Body of pancreas (tissue), 4 donors: Measurements from ENCODE around the gene PLXNB2. TPM values are rescaled to one million over a fixed set of nuclear protein-coding genes. Genes with fewer than 3 reads are reported as not detected.

Source experiments
- ATAC-seq: fragments of 150-250 bp; one replicate; pipeline ENCODE4 v1.9.1; 2016
- DNase-seq, 4 donors: peaks; one replicate each; pipeline ENCODE4 v3.0.0-alpha.2; 2019
- H3K27ac ChIP-seq, 4 donors: fragments of 200-600 bp; sonication (generic); 1 replicate in 3 of 4; 2 replicates in 1 of 4; pipeline versions ENCODE4 v1.5.1 to v1.6.1; 2016 to 2019; ENCODE audit warnings: mild to moderate bottlenecking in 1 of 4, mixed read lengths in 1 of 4, moderate library complexity in 1 of 4
- H3K27me3 ChIP-seq, 2 donors: fragments of 200-600 bp; sonication (generic); one replicate each; pipeline ENCODE4 v1.6.0; 2016; ENCODE audit warnings: mild to moderate bottlenecking in 1 of 2
- H3K36me3 ChIP-seq, 2 donors: fragments of 200-600 bp; sonication (generic); replicated peaks in 1 of 2; 2 replicates each; pipeline ENCODE4 v1.5.1; 2016; ENCODE audit warnings: low read depth in 2 of 2; ENCODE audit not compliant: insufficient read depth in 1 of 2
- H3K4me1 ChIP-seq: fragments of 200-600 bp; sonication (generic); one replicate; pipeline ENCODE4 v1.6.0; 2016
- H3K4me3 ChIP-seq, 2 donors: fragments of 200-600 bp; sonication (generic); 1 replicate in 1 of 2; 2 replicates in 1 of 2; pipeline ENCODE4 v1.5.1; 2016 to 2019
- H3K9me3 ChIP-seq, 3 donors: fragments of 200-600 bp; sonication (generic); 1 replicate in 2 of 3; 2 replicates in 1 of 3; pipeline ENCODE4 v1.5.1; 2016
- CTCF ChIP-seq, 7 experiments: fragments of 450-650 bp in 4 of 7; fragments of 200-600 bp in 3 of 7; sonication (generic) in 3 of 7; IDR thresholded peaks; one replicate each; pipeline ENCODE4 v1.5.1; 2016 to 2019; ENCODE audit warnings: antibody characterized with exemption in 7 of 7
- POLR2A ChIP-seq, 3 donors: fragments of 450-650 bp; IDR thresholded peaks; one replicate each; pipeline ENCODE4 v1.6.1; 2016; ENCODE audit warnings: antibody characterized with exemption in 3 of 3, mild to moderate bottlenecking in 2 of 3
- WGBS, 2 donors: methylation state at CpG; one replicate each; pipeline ENCODE4 v1.1.5; 2017; 5-methylcytosine and 5-hydroxymethylcytosine counted together
- intact Hi-C: fragments of 100-400 bp; cut with DNase I; formaldehyde crosslinking; loops from one replicate; pipeline ENCODE4 v1.15.1; 2023
- total RNA-seq, 2 donors: library from RNA; depleted of rRNA; stranded (reverse); fragments of >200 nt; gene quantifications; one replicate each; pipeline ENCODE4 v1.1.0, GENCODE V29; 2016

PLXNB2 gene
- total RNA-seq, 2 donors from 2014 or later = 113 to 140 TPM

- Histone ChIP-seq H3K4me3 (no peak overlapping the region), H3K36me3 (peaks cover 14 to 23% of the 10 kb centered on the region in 2 donors), H3K4me1 (peaks cover 9% of the 10 kb centered on the region), H3K27ac (no peak overlapping the region), H3K9me3 (no peaks in the 10 kb centered on the region), H3K27me3 (no peaks in the 10 kb centered on the region)
- DNase-seq (no peak), ATAC-seq (no peak)
- TF ChIP-seq POLR2A (IDR thresholded peaks at IDR 0.05) (no peak), CTCF (IDR thresholded peaks at IDR 0.05) (no peak)
- intact Hi-C loops = no loop called here
- 91 to 93% methylated on average over 18 to 31 of the region's 31 CpGs for WGBS, 2 donors
Measured at GRCh38 chr22:50226063-50226874, 81.2 kb downstream of the PLXNB2 start.

- ATAC-seq (no peak), DNase-seq (peak in 2 of 4 donors; percentile 45 to 67)
- Histone ChIP-seq H3K36me3 (peaks cover 15 to 26% of the 10 kb centered on the region in 2 donors), H3K4me3 (no peak overlapping the region), H3K4me1 (peaks cover 9% of the 10 kb centered on the region), H3K27ac (no peak overlapping the region), H3K9me3 (no peaks in the 10 kb centered on the region), H3K27me3 (no peaks in the 10 kb centered on the region)
- no peak for TF ChIP-seq CTCF (IDR thresholded peaks at IDR 0.05)
- TF ChIP-seq POLR2A (IDR thresholded peaks at IDR 0.05) = no peak
- WGBS, 2 donors = 62 to 82% methylated on average over 17 to 23 of the region's 24 CpGs
- intact Hi-C loops = no loop called here
Measured at GRCh38 chr22:50225200-50225969, 82.1 kb downstream of the PLXNB2 start.

Other genes starting within 250 kb of the PLXNB2 start
- gene TTLL8, start 249.3 kb downstream of the PLXNB2 start, total RNA-seq = not detected
- gene MLC1, start 222.2 kb downstream of the PLXNB2 start, total RNA-seq = not detected
- under 1 TPM in 1 of 2 donors, not detected in 1; 0.52 TPM for gene MOV10L1, start 217.6 kb downstream of the PLXNB2 start, total RNA-seq
- 1 to 10 TPM in 1 of 2 donors, under 1 TPM in 1; 0.33 to 3.1 TPM for gene PANX2, start 136.9 kb downstream of the PLXNB2 start, total RNA-seq
- 100 to 1,000 TPM in 1 of 2 donors, 10 to 100 TPM in 1; 82.8 to 110 TPM for gene TRABD, start 121.7 kb downstream of the PLXNB2 start, total RNA-seq
- 10 to 100 TPM; 23.6 to 57.4 TPM for gene SELENOO, start 106.6 kb downstream of the PLXNB2 start, total RNA-seq
- 100 to 1,000 TPM in 1 of 2 donors, 10 to 100 TPM in 1; 61.2 to 121 TPM for gene TUBGCP6, start 62.6 kb downstream of the PLXNB2 start, total RNA-seq
- 100 to 1,000 TPM in 1 of 2 donors, 10 to 100 TPM in 1; 31.9 to 128 TPM for gene HDAC10, start 56.4 kb downstream of the PLXNB2 start, total RNA-seq
- gene MAPK12, start 46.0 kb downstream of the PLXNB2 start, total RNA-seq = 1 to 10 TPM; 3.9 to 4.6 TPM
- gene MAPK11, start 37.3 kb downstream of the PLXNB2 start, total RNA-seq = 1 to 10 TPM; 3.0 to 3.6 TPM
- 1 to 10 TPM; 3.4 to 7.3 TPM for gene DENND6B, start 19.4 kb upstream of the PLXNB2 start, total RNA-seq
- 10 to 100 TPM; 48.8 to 53.4 TPM for gene PPP6R2, start 35.7 kb upstream of the PLXNB2 start, total RNA-seq
- gene SBF1, start 167.4 kb upstream of the PLXNB2 start, total RNA-seq = 10 to 100 TPM; 60.2 to 77.5 TPM
- gene ADM2, start 173.9 kb upstream of the PLXNB2 start, total RNA-seq = 1 to 10 TPM; 7.3 to 8.2 TPM
- not detected for gene MIOX, start 179.2 kb upstream of the PLXNB2 start, total RNA-seq
- 100 to 1,000 TPM; 147 to 158 TPM for gene LMF2, start 200.1 kb upstream of the PLXNB2 start, total RNA-seq
- gene NCAPH2, start 200.6 kb upstream of the PLXNB2 start, total RNA-seq = 10 to 100 TPM; 30.6 to 35.9 TPM
- 1 to 10 TPM in 1 of 2 donors, not detected in 1; 1.6 TPM for gene SCO2, start 218.0 kb upstream of the PLXNB2 start, total RNA-seq
- 10 to 100 TPM; 29.8 to 65.3 TPM for gene TYMP, start 222.4 kb upstream of the PLXNB2 start, total RNA-seq
- gene KLHDC7B, start 238.3 kb upstream of the PLXNB2 start, total RNA-seq = not detected